ENCODE results near the gene BNC1.

DNA sequence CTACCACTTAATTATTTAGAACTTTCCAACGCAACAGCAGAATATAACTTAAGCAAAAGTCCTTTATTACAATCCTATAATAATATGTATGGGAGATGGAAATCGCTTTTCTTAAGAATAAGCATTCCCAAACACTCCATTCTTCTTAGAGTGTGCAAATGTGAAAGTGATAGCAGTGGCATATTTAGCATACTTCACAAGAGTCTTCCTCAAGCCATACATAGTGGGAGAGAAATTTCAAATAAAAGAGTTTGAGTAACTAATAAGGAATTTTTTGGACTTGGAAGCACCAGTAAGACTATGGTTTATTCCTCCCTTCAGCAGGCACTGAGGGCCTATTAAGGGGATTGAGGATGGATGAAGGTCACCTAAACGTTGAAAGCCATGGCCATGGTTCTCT is 22.1 kb upstream of the BNC1 start:
- TF ChIP-seq, protein P1, sequence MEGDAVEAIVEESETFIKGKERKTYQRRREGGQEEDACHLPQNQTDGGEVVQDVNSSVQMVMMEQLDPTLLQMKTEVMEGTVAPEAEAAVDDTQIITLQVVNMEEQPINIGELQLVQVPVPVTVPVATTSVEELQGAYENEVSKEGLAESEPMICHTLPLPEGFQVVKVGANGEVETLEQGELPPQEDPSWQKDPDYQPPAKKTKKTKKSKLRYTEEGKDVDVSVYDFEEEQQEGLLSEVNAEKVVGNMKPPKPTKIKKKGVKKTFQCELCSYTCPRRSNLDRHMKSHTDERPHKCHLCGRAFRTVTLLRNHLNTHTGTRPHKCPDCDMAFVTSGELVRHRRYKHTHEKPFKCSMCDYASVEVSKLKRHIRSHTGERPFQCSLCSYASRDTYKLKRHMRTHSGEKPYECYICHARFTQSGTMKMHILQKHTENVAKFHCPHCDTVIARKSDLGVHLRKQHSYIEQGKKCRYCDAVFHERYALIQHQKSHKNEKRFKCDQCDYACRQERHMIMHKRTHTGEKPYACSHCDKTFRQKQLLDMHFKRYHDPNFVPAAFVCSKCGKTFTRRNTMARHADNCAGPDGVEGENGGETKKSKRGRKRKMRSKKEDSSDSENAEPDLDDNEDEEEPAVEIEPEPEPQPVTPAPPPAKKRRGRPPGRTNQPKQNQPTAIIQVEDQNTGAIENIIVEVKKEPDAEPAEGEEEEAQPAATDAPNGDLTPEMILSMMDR (IDR thresholded peaks at IDR 0.05): no peak
- TF ChIP-seq POLR2A (IDR thresholded peaks at IDR 0.05; ENCODE audit: low read depth): no peak

Data from esophagus muscularis mucosa (tissue), 3 donors.